COLO829 (cell line): ENCODE data around the gene LITAFD.
"Not testable (repeated sequence)": the region's sequence is repeated elsewhere in the genome, so short reads cannot be mapped to it uniquely, and the experiment has no call there.

ENCODE experiments used
- DNase-seq: peaks from one replicate; pipeline ENCODE4 v3.0.0; 2012; ENCODE audit warnings: low spot score

The LITAFD gene

DNA sequence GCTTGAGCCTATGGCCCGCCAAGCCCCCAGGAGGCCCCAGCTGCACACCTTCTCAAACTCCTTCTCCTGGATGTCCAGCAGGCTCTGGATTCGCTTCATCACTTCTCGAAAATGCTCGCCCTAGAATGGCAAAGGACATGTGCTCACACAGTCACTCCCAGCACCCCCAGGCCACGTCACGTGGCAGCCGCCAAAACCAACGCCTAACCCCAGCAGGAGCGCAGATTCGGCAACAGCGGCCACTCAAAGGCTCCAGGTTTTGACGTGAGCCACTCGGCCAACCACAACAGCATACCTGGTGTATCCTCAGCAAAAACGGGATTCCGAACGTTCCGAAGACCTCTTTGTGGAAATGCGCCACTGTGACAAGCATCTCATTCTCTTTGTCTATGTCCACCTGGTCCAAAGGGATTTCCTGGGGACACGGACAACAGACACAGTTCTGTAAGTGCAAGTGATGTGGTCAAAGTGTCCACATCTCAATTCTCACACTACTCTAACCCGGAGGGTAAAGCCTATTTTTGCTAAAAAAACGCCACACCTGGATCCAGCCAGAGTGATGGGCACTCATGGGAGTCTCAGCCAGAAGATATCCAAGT, 12.7 kb downstream of the LITAFD start:
- DNase-seq: no peak

GRCh38 chr16:8898660-8899318, 16.6 kb downstream of the LITAFD start:
- DNase-seq: no peak

DNA sequence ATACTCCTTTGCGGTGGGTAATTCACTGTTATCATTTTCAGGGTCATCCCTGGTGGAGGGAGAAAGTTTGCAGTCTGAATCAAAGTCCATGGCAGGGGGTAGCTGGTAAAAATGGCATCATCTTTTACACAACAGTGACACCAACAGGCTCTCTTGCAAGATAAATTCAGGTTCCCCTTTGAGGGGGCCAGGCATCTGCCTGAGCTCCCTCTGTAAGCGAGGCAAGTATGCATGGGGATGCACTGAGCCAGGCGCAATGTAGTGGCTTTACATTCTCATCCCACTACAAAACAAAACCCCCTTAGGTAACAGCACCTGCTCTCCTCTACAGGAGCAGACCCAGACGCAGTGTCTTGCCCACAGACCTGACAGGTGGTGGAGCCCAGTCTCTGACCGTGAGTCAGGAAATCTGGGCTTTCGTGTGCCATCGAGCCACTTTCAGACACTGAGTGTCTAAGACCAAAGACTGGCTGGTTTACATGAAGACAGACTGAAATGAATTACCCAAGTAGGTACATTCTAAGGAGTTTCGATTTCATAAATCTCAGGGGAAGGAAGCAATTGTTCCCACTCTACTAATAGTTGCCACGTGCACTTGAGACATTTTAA, 17.7 kb downstream of the LITAFD start:
- no peak for DNase-seq

DNA sequence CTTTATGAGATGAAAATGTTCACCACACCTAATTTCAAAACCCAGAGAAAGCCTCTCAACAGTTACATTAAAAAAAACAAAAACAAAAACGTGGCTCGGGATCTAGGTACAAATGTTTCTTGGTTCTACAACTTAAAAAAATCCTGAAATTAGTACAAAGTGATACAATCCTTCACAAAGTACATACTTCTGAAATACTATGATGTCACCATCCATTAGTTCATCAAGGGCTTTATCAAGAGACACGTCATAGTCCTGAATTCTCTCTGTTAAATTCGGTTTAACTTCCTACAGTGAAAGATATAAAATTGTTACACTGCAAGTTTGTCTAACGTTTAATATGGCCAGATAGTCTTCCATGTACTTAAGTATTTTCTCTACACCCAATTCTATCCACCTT, 18.2 kb downstream of the LITAFD start:
- no peak for DNase-seq

DNA sequence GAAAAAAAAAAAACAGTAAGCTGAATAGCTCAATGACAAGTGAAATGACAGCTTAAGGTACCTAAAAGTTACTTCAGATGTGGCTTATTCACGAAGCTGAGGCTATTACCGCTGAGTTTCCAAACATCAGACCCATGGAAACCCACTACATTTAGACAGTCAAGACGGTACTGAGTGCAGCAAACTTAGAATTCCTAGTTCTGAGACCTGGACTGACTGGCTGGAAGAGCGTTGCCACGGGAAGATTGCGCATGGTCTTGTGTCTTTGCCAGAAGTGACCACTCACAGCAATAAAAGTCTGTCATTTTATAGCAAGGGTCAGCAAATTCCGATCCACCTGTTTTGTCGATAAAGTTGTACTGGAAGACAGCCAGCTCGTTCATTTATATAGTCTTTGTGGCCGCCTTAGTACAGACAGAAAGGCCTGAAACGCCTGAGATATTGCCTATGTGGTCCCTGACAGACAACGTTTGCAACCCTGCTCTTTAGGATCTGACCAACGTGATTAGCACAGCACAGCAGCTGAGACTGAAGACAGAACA, 19.2 kb downstream of the LITAFD start:
- DNase-seq: no peak

DNA sequence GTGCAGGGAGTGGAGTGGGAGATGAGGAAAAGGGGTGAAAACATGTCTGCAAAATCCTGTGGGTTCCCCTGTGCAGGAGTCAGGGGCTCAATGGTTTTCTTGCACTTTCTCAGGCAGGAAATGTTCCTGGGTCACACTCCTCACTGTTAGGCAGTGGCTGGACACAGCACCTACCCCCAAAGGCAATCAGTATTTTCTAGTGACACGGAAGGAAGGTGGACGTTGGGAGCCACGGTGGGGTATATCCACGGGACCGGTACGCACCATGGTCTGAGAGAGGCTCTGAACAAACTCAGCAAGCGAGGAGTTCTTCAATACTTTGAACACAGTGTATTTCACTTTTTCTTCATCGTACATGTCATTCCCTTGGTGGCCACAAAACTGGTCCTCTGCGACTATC, 20.9 kb downstream of the LITAFD start:
- no peak for DNase-seq

DNA sequence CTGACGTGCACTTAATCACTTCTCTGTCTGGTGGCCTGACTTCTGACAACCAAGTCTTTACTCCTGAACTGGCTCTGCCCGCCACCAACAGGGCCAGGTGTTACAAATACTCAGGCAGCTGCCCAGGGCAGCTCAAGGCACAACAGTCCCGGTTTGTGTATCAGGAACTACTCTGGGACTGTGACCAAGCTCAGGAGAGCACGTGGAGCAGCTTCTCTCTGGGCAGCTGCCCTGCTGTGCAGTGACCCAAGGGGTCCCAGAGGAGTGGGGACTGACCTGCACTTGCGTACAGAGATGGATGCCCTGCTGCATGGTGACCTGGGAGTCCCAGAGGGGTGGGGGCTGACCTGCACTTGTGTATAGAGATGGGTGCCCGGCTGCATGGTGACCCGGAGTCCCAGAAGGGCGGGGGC, 21.9 kb downstream of the LITAFD start:
- no peak for DNase-seq

DNA sequence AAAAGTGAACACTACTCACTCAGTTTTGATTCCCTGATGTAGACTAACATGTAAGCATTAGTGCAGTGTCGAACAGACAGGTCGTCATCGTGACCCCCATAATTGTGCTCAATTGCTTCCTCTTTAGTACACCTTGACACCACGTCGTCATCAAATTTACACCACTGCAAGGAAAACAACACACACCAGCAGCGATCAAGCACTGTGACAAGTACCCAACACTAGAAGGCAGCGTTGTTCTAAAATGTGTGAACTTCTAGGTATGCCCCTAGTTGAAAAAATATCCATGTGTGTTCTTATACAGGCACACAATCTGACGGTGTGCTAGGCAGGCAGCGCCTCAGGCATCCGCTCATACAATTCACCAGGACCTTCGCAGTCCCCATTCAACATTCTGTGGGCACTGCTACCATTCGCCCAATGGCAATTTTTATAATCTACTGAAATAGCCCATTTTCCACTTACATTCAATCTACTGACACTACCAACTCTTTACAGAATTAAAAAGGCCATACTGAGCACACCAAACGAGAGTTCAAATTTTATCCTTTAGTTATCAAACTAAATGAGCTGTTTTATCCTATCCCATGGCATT, 23.1 kb downstream of the LITAFD start:
- DNase-seq: no peak

GRCh38 chr16:8905795-8906591, 23.8 kb downstream of the LITAFD start:
- DNase-seq: no peak

DNA sequence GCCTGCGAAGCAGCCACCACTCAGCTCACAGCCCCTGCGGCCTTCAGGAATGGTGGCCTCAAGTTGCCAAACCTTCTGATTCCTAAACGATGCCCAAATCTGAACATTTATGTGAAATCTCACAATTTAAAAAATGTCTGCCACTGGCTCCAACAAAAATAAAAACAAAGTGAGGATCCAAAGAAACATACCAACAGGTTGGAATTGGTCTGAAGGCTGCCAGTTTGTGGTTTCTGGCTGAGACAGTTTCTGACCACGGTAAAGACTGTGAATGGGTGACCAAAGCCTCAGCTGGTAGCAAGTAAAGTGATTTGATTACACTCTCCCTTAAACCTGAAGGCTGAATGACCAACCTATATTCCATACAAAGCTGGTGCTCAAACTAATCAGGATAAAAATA, 24.9 kb downstream of the LITAFD start:
- no peak for DNase-seq

DNA sequence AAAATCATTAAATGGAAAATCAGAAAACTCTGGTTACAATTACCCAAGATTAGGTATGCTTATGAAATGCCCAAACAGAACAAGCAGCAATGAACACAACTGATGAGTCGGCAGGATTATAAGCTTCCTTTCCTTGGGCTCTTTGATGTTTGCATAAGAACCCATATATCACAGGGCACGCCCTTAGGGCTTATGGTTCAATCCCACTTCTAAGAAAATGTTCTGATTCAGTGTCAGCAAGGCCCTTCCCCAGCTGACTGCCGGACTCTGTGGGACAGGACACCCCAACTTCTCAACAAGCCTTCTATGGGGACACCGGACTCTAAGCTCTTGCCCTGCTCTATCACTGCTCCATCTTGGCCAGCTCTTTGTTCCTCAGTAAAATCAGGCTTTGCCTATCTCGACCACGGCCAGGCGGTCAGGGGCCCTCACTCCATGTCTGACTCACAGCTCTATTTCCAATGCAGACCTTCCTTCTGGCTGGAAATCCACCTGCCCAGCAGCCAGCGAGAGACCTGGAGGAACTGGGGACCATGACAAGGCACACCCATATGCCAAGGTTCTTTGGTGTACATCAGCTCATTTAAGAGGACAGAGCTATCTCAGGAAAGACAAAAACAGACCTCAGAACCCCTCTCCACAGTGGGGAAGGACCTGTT, 26.8 kb downstream of the LITAFD start:
- peak; percentile 16 for DNase-seq

GRCh38 chr16:8910811-8911210, 28.7 kb downstream of the LITAFD start:
- no peak for DNase-seq

- DNase-seq: no peak
Measured at GRCh38 chr16:8912793-8913192, 30.6 kb downstream of the LITAFD start.

DNA sequence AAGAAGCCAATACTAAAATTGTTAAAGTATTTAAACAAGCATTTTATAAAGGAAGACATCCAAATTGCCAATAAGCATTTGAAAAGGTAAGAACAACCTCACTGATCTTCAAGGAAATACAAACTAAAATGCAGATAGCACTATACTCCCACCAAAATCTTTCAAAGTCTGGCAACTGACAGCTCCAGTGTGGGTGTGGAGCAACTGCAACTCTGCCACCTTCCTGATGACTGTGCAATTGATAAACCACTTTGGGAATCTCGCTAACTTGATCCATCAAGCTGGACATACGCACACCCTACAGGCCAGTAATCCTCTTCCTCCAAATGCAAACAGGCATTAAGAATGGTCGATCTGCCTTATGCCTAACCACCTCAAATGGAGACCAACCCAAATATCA, 31.9 kb downstream of the LITAFD start:
- DNase-seq: no peak

- no peak for DNase-seq
Measured at GRCh38 chr16:8915722-8916301, 33.7 kb downstream of the LITAFD start.

DNA sequence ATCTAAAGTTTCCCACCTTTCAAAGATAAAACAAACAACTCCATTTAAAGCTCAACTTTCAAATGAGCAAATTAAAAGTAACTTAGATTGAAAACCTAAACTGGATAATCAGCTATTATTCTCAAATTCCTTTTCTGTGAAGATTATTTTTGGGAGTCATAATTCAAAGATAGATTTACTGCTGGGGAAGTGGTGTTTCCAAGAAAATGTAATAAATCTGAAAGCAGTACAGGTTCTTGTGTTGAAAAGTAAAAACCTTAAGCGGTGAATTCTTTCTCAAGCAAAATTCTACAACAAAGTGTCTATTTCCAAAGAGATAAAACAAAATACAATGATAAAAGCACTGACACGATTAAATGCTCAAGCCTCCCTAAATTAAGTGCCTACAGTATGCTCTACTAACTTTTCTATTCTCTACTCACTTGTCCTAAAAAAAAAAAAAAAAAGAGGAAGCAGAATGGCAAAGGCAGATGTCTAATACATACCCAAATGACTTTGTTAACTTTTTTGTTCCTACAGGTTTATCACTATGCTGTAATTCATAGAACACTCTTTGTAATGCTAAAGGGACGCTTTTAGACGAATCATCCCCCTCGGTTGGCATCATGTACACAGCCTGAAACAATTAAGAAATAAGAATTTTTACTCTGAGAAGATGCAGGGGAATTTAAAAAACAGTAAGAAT, 34.5 kb downstream of the LITAFD start:
- no peak for DNase-seq

DNA sequence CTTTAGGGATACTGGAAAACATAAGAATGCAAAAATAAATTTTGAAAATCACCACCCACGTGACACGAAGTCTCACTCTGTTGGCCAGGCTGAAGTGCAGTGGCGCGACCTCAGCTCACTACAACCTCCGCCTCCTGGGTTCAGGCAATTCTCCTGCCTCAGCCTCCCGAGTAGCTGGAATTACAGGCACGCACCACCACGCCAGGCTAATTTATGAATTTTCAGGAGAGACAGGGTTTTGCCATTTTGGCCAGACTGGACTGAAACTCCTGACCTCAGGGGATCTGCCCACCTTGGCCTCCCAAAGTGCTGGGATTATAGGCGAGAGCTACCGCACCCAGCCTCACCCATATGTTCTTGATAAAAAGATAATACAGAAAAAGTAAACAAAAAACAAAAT, 35.2 kb downstream of the LITAFD start:
- not testable (repeated sequence) for DNase-seq

DNA sequence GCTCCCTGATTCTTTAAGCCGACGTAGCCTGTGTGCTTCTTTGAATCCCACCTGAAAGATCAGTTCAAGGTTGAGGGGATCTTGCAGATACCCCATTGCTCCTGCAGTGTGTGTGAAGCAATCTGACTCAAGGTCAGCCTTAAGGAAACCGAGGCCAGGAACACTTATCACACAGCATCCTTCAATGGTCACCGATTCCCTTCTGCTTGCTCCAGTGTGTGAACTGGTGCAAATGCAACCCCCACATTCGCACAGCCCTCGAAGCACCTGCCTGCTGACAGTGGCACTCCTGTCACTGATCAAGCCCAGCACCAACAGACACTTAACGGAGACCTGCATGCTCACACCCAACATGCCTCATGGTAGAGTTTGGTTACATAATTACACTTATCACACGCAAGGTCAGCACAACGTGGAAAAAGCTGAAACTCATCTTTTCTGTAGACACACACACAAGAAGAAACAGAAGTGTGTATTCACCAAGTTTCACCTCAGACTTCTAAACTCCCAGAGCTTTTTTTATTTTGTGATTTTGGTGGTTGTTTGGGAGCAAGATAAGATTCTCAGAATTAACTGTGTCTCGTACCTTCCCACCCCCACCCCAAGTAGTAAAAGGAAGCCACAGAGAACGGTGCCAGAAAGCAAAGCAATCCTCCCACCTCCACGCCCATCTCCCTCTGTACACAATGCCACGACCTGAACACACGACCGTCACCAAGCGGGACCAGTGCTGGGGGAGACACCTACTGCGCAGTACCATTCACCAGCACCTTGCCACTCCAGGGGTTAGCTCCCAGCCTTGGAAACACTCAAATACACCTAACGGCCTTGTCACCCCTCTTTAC, 37.2 kb downstream of the LITAFD start:
- no peak for DNase-seq

DNA sequence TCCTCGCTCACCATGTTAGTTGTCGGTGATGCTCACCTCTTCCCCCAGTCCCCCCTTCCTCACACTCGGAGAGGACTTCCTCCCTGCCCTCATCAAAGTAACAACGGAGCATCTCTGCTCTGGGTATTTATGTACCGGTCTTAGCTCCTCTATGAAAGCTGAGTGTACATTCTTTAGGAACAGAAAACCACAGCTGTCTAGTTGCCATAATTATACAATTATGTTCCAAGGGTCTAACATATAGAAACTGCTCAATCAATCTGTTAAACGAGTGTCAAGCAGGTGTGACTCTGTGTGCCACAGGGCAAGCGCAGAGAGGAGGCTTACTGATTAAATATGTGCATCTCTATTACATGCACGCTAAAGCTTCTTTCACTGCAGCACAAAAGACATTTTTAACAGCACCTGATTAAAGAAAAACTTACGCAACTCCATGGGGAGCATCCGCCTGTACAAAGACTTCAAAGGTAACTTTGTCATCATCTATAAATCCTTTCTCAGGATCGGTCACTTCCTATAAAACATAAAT, 37.8 kb downstream of the LITAFD start:
- DNase-seq: no peak
